Left renal cortex interstitium (tissue), 4 donors: Measurements from ENCODE around the gene GNA14. TPM values are rescaled to one million over a fixed set of nuclear protein-coding genes. Genes with fewer than 3 reads are reported as not detected.
"Not testable (repeated sequence)": the region's sequence is repeated elsewhere in the genome, so short reads cannot be mapped to it uniquely, and the experiment has no call there.

Source experiments
- DNase-seq, 4 donors: peaks; one replicate each; pipeline ENCODE4 v3.0.0-alpha.2; 2013; ENCODE audit warnings: low read depth in 4 of 4, low spot score in 2 of 4, missing footprints in 1 of 4
- polyA plus RNA-seq, 4 donors: library from polyadenylated mRNA; unstranded; fragments of 120-200 nt; gene quantifications; one replicate each; pipeline ENCODE4 v1.2.1, GENCODE V29; 2013; ENCODE audit not compliant: insufficient read length in 4 of 4

The GNA14 gene
- polyA plus RNA-seq, 4 donors: 13.5 to 19.3 (median 16.3) TPM

DNA sequence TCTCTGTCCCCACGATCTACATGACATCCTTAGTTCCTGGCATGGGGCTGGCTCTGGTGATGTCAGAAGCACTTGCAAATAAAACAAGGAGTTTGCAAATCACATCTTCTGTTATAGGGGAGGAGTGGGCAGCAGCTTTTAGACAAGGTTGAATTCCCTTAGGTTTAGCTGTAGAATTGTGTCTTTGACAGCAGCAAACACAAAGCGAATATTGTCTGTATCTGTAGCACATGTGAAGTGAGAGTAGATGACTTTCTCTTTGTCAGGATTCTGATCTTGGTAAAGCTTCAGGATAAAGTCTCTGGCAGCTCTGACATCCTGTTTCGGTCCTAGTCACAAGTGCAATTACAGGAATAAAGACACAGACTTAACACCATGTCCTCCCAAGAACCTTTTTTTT lies 224.3 kb downstream of the GNA14 start:
- no peak for DNase-seq

GRCh38 chr9:77422969-77423368 lies 225.2 kb downstream of the GNA14 start:
- no peak for DNase-seq

DNA sequence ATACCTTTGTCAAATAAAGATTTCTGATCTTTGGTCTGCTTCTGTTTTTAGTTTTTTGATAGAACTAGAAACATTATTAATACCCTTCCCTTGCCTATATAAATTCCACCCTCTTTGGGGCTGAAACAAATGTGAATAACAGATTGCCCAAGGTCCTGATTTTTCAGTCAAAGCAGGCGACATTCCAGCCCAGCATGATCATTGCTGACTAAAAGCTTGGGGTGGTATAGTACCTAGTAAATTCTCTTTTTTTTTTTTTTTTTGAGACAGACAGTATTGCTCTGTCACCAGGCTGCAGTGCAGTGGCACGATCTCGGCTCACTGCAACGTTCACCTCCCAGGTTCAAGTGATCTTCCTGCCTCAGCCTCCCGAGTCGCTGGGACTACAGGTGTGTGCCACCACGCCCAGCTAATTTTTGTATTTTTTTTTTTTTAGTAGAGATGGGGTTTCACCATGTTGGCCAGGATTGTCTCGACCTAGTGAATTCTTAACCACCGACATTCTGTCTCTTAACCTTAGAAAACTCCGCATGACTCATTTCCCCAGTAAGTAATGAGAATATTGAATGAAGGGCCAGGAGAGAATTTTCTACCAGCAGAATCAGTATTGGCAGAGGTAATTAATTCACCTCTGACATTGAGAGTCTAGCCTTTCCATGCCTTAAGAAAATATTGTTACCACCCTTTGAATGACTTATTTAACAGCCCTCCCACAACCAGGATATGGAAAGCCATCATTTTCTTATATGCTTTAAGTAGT lies 226.4 kb downstream of the GNA14 start:
- no peak for DNase-seq

DNA sequence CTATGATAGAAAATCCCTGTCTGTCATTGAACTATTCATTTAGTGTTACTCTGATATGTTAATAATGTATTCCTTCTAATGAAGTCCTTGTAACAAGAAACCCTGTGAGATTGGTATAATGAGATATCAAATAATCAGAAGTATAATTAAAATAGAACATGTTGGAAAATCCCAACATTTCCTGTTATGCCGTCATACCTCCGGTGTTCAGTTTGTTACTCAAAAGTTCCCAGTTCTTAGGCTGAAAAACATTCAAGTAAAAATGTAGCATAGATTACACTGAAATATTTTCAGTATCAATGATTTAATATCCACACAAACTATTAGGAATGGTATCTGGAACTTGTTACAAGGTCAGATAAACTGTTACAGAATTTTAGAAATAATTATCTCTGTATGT lies 227.5 kb downstream of the GNA14 start:
- DNase-seq: no peak

DNA sequence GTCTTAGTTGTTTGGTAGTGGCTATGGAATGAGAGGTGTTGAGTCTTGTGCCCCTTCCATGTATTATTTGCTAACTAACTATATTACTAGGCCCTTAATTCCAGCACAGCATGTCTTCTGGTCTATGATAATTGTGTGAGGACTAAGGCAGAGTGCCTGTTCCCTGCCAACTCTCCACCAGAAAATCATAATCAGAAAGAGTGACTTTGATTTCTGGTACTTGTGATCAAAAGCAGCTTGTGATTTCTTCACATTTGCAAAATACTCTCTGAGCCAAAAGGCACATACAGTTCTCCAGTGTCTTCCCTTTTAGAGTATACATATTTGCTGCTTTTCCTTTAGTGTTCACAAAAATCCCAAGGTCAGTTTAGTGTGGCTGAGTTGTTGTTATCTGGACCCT lies 229.9 kb downstream of the GNA14 start:
- no peak for DNase-seq

- DNase-seq: no peak
These were observed 230.6 kb downstream of the GNA14 start for GRCh38 chr9:77417566-77417965.

DNA sequence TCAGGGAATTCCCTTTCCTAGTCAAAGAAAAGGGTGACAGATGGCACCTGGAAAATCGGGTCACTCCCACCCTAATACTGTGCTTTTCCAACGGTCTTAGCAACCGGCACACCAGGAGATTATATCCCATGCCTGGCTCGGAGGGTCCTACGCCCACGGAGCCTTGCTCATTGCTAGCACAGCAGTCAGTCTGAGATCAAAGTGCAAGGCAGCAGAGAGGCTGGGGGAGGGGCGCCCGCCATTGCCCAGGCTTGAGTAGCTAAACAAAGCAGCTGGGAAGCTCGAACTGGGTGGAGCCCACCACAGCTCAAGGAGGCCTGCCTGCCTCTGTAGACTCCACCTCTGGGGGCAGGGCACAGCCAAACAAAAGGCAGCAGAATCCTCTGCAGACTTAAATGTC lies 239.6 kb downstream of the GNA14 start:
- DNase-seq: not testable (repeated sequence)

DNA sequence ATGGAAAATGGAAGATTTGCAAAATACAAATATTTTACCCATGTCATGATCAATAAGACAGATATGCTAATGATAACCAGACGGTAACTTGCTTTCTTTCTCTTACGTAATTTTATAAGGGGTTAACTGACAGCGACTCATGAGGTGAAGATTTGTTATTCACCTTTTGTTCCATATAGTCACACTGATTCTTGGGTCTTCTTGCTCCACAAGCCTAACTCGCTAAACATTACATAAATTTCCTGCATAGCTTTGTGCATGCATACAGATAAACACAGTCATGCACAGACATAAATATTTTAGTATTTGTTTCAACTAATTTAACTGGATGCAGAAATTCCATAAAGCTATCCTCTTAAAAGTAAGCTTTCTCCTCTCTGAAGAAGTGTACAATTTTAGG lies 244.9 kb downstream of the GNA14 start:
- no peak for DNase-seq

- DNase-seq: no peak
These were observed 245.8 kb downstream of the GNA14 start for GRCh38 chr9:77402286-77402685.

- DNase-seq: no peak
These were observed 248.2 kb downstream of the GNA14 start for GRCh38 chr9:77399964-77400363.

GRCh38 chr9:77398581-77398980 lies 249.5 kb downstream of the GNA14 start:
- DNase-seq: not testable (repeated sequence)

- no peak for DNase-seq
These were observed 255.8 kb downstream of the GNA14 start for GRCh38 chr9:77392328-77392727.

- DNase-seq: no peak
These were observed 256.3 kb downstream of the GNA14 start for GRCh38 chr9:77391834-77392233.

- DNase-seq: no peak
These were observed 261.9 kb downstream of the GNA14 start for GRCh38 chr9:77386187-77386586.

GRCh38 chr9:77384406-77384805 lies 263.7 kb downstream of the GNA14 start:
- no peak for DNase-seq

DNA sequence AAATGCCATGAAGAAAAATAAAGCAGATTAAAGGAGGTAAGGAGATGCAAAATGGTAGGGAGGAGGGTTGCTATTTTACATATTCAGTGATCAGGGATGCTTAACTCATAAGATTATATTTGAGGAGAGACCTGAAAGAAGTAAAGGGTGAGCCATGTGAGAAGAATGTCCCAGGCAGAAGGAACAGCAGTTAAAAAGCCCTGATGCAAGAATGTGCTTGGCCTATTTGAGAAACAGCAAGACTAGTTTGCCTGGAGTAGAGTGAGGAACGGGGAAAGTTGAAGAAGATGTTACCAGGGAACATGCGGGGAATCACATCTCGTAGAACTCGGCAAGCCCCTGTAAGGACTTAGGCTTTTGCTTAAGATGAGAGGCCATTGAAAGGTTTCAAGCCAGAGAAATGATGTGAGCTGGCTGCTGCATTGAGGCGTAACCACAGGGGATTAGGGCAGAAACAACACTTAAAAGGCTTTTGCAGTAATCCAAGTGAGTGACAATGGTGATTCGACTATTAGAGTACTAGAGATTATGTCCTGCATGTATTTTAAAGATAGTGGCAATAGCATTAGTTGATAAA lies 272.1 kb downstream of the GNA14 start:
- no peak for DNase-seq

DNA sequence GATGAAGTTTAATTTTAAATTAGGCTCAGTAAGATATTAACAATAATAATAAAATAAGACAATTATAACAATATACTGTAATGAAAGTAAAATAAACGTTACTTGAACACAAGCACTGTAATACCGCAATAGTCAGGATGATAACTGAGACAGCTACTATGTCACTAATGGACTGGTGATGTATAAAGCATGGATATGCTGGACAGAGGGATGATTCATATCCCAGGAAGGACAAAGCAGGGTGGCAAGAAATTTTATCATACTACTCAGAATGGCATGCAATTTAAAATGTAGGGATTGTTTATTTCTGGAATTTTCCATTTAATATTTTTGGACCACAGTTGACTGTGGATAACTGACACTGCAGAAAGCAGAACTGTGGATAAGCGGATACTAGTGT lies 273.9 kb downstream of the GNA14 start:
- DNase-seq: no peak
